DMS53 treated with DMSO at 0.1 percent for 48 hours (cell line): ENCODE measurements around the gene CCDC9B.
A peak's percentile ranks its signal among the peaks of the same experiment; 100 is the strongest.

Experiments used
- DNase-seq: peaks from one replicate; lab custom pipeline; 2025; ENCODE audit not compliant: unreplicated experiment; lab: John Stamatoyannopoulos, UW

CCDC9B gene

DNA sequence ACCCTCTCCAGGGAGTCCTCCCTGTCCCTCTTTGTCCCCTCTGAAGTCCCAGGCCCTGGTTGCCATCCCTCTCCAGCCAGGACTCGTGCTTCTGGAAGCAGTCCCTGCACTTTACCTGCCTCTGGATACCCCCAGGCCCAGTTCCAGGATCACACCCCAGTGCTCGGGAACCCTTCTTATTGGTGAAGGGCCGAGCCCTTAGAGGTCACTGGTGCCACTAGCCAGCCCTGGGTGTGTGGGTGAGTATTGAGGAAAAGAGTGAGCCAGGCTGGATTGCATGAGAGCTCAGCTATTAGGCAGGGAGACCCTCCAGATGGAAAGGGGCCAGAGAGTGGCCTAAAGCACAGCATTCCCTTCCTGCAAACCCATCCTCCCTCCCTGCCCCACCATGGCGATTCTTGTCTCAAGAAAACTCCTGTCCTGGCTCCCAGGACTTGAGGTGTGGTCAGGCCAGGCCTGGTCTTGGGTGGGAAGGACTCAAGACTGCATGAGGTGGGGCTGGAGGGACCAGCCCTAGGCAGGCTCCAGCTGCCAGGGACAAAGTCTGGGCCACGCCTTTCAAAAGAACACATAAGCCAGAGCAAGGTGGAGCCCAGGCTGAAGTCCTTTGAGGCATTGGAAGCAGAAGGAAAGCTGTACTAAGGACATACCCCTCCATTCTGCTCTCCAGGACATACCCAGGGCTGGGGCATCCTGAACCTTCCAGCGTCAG is 5.3 kb upstream of the CCDC9B start:
- no peak for DNase-seq

DNA sequence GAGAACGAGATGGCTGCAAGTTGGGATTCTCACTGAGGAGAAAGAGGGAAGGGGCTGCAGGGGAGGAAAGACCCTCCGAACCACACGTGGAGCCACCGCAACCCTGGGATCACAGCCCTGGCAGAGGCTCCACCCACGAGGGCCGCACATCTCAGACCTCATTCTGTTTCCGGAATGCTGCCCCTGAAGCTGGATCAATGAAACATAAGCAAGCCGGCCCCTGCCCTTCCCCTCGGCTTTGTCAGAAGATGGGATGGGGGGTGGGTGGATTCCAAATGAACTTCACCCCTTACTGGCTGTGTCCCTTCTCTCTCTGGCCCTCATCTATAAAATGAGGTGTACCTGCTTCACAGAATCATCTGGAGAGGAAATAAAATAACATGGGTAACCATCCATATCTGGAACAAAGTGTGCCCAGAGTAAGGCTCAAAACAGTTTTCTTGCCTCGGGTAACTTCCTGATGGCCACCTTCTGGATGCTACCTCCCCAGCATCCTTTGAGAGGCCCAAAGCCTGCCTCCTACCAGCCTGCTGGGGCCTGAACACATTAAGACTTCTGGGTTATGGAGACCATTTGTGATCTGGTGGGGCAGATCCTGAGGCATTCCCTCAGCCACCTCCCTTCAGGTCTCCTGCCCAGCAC is 4.6 kb upstream of the CCDC9B start:
- no peak for DNase-seq

DNA sequence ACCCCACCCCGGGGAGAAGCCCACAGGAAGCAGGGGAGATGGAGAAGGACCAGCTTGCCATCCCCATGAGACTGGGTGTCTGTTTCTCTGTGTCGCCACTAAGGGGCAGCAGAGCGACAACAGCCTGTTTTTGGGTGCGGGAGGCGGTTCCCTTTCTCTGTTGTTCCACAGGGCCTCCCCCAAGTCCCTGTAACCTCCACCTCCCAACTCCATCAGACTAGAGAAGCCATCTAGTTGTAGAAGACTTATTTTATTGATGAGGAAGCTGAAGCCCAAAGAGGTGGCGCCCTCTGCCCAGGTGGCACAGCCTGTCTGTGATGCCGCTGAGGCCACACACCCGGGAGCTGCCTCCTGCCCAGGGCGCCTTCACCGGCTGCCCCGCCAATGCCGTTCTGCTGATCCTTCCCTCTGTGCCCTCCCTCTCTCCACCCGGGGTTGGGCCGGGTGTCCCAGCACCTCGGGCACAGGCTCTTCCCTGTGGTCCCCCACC is 3.9 kb upstream of the CCDC9B start:
- DNase-seq: peak; percentile 28

GRCh38 chr15:40344217-40344616 is 3.5 kb upstream of the CCDC9B start:
- no peak for DNase-seq

- DNase-seq: no peak
Measured at GRCh38 chr15:40343512-40343911, 2.8 kb upstream of the CCDC9B start.

DNA sequence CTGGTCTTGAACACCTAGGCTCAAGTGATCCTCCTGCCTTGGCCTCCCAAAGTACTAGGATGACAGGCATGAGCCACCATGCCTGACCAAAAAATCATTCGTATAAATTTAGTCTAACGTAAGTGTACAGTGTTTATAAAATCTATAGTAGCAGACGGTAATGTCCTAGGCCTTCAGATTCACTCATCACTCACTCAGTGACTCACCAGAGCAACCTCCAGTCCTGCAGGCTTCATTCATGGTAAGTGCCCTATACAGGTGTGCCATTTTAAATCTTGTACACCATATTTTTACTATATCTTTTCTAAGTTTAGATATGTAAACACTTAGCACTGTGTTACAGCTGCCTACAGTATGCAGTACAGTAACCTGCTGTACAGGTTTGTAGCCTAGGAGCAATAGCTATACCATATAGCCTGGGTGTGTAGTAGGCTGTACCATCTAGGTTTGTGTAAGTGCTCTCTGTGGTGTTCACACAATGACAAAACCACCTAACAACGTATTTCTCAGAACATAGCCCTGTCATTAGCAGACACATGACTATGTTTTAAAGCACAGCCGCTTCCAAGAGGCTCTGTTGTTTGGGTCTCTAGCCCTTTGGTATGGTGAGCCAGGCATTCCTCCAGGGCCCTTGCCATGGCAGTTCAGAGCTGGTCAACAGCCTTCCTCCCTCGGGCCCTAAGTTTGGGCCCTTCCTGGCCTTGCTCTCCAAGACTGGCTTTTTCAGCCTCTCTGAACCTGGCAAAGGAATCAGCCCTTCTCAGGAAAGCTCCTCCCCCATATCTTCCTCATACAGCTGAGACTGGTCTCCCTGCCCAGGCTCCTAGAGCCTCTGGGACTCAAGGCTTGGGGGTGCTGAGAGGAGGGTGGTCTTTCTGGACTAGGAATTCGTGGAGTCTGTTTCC is 1.9 kb upstream of the CCDC9B start:
- DNase-seq: peak; percentile 51

GRCh38 chr15:40340038-40340739 is 550 bp downstream of the CCDC9B start:
- DNase-seq: no peak

- DNase-seq: no peak
Measured at GRCh38 chr15:40339621-40339945, 1.2 kb downstream of the CCDC9B start.

DNA sequence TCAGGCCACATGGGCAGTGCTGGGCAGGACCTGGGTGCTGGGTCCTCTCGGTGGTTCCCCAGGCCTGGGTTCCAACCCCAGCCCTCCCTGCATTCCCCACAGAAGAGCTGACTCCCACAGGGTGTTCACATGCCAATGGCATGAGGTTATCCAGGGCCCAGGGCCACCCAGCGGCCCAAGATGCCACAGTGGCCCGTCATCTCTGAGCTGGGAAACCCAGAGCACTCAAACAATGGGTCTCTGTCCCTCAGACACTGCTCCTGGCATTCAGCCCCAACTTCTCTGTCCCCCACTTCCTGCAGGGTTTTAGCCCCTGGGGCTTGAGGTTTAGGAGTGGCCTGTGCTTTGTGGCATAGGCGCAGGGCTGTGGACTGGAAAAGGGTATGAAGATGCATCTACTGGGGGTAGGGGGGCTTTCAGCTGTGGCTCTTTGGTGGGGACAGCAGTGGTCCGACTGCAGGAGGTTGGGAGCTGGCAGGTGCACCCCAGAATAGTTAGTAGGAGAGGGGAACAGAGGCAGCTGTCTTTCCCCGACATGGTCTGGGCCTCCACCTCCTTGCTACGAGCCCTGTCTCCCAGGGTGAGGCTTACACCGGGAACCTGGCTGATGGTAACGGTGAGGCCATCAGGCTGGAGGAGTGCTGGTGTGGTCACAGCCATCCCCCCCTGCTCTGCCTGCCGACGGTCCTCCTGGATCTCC is 1.7 kb downstream of the CCDC9B start:
- DNase-seq: no peak

- DNase-seq: peak; percentile 30
Measured at GRCh38 chr15:40338041-40338657, 2.6 kb downstream of the CCDC9B start.

- DNase-seq: no peak
Measured at GRCh38 chr15:40337597-40337996, 3.1 kb downstream of the CCDC9B start.

GRCh38 chr15:40336744-40337122 is 4.0 kb downstream of the CCDC9B start:
- DNase-seq: no peak

GRCh38 chr15:40335938-40336743 is 4.6 kb downstream of the CCDC9B start:
- DNase-seq: no peak

DNA sequence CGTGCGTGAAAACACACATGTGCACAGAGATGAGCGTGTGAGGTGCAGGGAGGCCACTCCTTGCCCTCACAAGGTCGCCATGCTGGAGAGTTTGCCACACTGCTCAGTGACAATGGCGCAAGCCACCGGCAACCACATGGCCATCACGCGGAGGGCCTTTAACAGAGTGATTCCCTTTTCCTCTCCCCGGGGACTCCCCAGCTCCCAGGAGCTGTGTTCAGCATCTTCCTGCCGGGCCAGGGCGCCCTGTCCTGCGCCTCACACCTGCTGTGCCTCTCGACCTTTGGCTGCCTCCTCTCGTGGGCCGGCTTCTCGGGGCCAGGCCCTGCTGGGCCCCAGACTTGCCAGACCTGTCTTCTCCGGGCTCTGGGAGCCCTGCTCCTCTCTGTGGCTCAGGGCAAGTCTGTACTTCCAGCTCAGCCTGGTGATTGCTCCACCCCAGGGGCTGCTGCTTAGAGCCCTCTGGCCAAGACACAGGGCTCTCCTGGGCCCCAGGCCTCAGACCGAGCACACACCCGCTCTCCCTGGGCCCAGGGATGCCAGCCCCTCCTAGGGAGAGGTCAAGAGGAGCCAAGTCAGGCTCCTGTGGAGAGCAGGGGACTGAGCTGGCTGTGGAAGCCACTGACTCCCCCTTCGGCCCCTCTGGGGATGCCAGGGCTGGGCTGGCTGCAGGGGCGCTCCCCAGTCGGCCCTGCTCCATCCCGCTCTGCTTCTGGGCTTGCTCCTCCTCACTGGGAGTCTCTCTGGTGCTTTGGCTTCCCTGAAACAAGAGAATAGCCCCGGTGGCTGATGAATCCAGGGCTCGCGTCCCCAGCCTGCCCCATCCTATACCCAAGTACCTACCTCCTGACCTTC is 5.6 kb downstream of the CCDC9B start:
- DNase-seq: peak; percentile 31

DNA sequence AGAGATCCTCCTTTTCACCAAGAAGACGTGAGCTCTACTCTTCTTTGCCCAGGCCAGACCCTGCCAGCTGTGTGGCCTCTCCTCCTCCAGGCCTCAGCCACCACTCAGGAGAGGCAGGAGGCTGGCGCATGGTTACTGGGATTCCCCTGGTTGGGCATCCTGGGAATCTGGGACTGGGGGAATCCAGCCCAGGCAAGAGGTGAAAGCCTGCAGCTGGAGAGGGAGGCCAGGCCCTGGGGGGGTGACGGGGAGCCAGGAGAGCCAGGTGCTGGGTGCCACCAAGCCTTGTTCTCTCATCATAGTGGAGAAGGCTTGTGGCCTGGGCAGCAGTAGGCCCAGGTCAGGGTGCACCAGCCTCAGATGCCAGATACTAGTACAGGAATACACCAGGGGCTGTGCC is 6.2 kb downstream of the CCDC9B start:
- DNase-seq: no peak

GRCh38 chr15:40333922-40334492 is 6.7 kb downstream of the CCDC9B start:
- no peak for DNase-seq

- no peak for DNase-seq
Measured at GRCh38 chr15:40332113-40332781, 8.5 kb downstream of the CCDC9B start.

GRCh38 chr15:40331637-40332036 is 9.1 kb downstream of the CCDC9B start:
- DNase-seq: no peak
